Gastrocnemius medialis (tissue), 4 donors: ENCODE results near the gene ARID4A.

Source experiments
- CTCF ChIP-seq, 5 experiments: fragments of 450-650 bp in 3 of 5; fragments of 200-600 bp in 2 of 5; sonication (generic) in 2 of 5; IDR thresholded peaks in 4 of 5; conservative IDR thresholded peaks in 1 of 5; 1 replicate in 4 of 5; 2 replicates in 1 of 5; pipeline ENCODE4 v1.5.1; 2016 to 2019; ENCODE audit warnings: antibody characterized with exemption in 5 of 5, mild to moderate bottlenecking in 3 of 5, moderate library complexity in 3 of 5
- POLR2A ChIP-seq, 2 donors: fragments of 450-650 bp; IDR thresholded peaks; one replicate each; pipeline ENCODE4 v1.6.1; 2017; ENCODE audit warnings: antibody characterized with exemption in 2 of 2, mild to moderate bottlenecking in 2 of 2, moderate library complexity in 2 of 2

- no peak for TF ChIP-seq CTCF (IDR thresholded peaks at IDR 0.05 in 4 of 5, conservative IDR thresholded peaks at IDR 0.05 in 1 of 5)
- TF ChIP-seq POLR2A (IDR thresholded peaks at IDR 0.05), result no peak
These were observed 100.5 kb downstream of the ARID4A start for GRCh38 chr14:58398895-58399294.
